MCF 10A (cell line): Measurements from ENCODE around the gene KCND2. TPM values are rescaled to one million over a fixed set of nuclear protein-coding genes. Genes with fewer than 3 reads are reported as not detected.
A peak's percentile ranks its signal among the peaks of the same experiment; 100 is the strongest.

Experiments used
- BruUV-seq: library from RNA; stranded (reverse); fragments of 400-500 nt; replicated peaks from 2 replicates; lab custom pipeline; 2021; lab: Mats Ljungman, UMichigan
- CTCF ChIA-PET: fragments of 300-600 bp; sonication (Branson Sonifier 250); formaldehyde crosslinking; extraction: SDS; loops from one replicate; lab custom pipeline; 2021; ENCODE audit warnings: antibody characterized with exemption, inconsistent platforms; lab: Yijun Ruan, JAX
- POLR2A ChIA-PET: fragments of 300-600, 350-650 bp; sonication (Branson Sonifier 250); formaldehyde crosslinking; extraction: SDS; loops from one replicate; lab custom pipeline; 2020; ENCODE audit warnings: antibody characterized with exemption, inconsistent platforms; lab: Yijun Ruan, JAX
- DNase-seq: peaks from one replicate; pipeline ENCODE4 v3.0.0-alpha.2; 2018; ENCODE audit not compliant: unreplicated experiment
- H3K27ac Mint-ChIP-seq: one replicate; pipeline ENCODE4 v1.8.0; 2022; ENCODE audit warnings: mild to moderate bottlenecking, low read depth, mixed read lengths; ENCODE audit not compliant: unreplicated experiment
- H3K27me3 Mint-ChIP-seq: one replicate; pipeline ENCODE4 v1.8.0; 2022; ENCODE audit warnings: mixed read lengths; ENCODE audit not compliant: insufficient read depth, unreplicated experiment
- H3K36me3 Mint-ChIP-seq: one replicate; pipeline ENCODE4 v1.8.0; 2022; ENCODE audit warnings: mild to moderate bottlenecking, moderate library complexity, mixed read lengths; ENCODE audit not compliant: insufficient read depth, unreplicated experiment
- H3K4me1 Mint-ChIP-seq: one replicate; pipeline ENCODE4 v1.8.0; 2022; ENCODE audit warnings: mixed read lengths; ENCODE audit not compliant: insufficient read depth, unreplicated experiment
- H3K4me3 Mint-ChIP-seq: one replicate; pipeline ENCODE4 v1.8.0; 2022; ENCODE audit warnings: mild to moderate bottlenecking, moderate library complexity, mixed read lengths; ENCODE audit not compliant: unreplicated experiment
- H3K9me3 Mint-ChIP-seq: one replicate; pipeline ENCODE4 v1.8.0; 2022; ENCODE audit warnings: mixed read lengths; ENCODE audit not compliant: unreplicated experiment
- CTCF ChIP-seq: fragments of 200-600 bp; IDR thresholded peaks from one replicate; pipeline ENCODE4 v1.8.0; 2022; ENCODE audit warnings: antibody characterized with exemption, mild to moderate bottlenecking; ENCODE audit not compliant: unreplicated experiment
- intact Hi-C: fragments of 100-400 bp; cut with micrococcal nuclease; formaldehyde crosslinking; loops from 2 replicates; pipeline ENCODE4 v1.14.1; 2022
- total RNA-seq: library from RNA; stranded (reverse); gene quantifications from 2 replicates; pipeline ENCODE4 v1.2.3, GENCODE V29; 2022

The KCND2 gene
- total RNA-seq, 1 experiment from 2014 or later, result not detected

GRCh38 chr7:120709252-120709971, 436.4 kb downstream of the KCND2 start:
- H3K27ac Mint-ChIP-seq, result no peak overlapping the region
- BruUV-seq, result no TSS peak
- peaks cover 72% of the 10 kb centered on the region for H3K27me3 Mint-ChIP-seq
- DNase-seq, result no peak
- TF ChIP-seq CTCF, result no peak
- POLR2A ChIA-PET, result no interaction called here
- no peaks in the 10 kb centered on the region for H3K9me3 Mint-ChIP-seq
- no peaks in the 10 kb centered on the region for H3K36me3 Mint-ChIP-seq
- H3K4me3 Mint-ChIP-seq, result no peak overlapping the region
- no peaks in the 10 kb centered on the region for H3K4me1 Mint-ChIP-seq
- intact Hi-C loops, result no loop called here
- CTCF ChIA-PET, result interaction anchor here (0.6 to 1.4 kb wide), 3 partner anchors 11 to 83 kb away, joined by 3 to 5 read pairs (median 4); no protein-coding TSS in a partner anchor

GRCh38 chr7:120709972-120710320, 437.0 kb downstream of the KCND2 start:
- H3K9me3 Mint-ChIP-seq, result no peaks in the 10 kb centered on the region
- BruUV-seq, result no TSS peak
- no peak for TF ChIP-seq CTCF
- no peak overlapping the region for H3K27ac Mint-ChIP-seq
- ChIA-PET POLR2A (no interaction called here), CTCF (interaction anchor here (0.6 to 1.4 kb wide), 2 partner anchors 12 to 82 kb away, joined by 3 to 4 read pairs; no protein-coding TSS in a partner anchor)
- no peaks in the 10 kb centered on the region for H3K4me1 Mint-ChIP-seq
- no peak overlapping the region for H3K4me3 Mint-ChIP-seq
- no peak for DNase-seq
- H3K27me3 Mint-ChIP-seq, result peaks cover 76% of the 10 kb centered on the region
- intact Hi-C loops, result no loop called here
- H3K36me3 Mint-ChIP-seq, result no peaks in the 10 kb centered on the region

GRCh38 chr7:120714945-120715344, 442.0 kb downstream of the KCND2 start:
- ChIA-PET POLR2A (no interaction called here), CTCF (no interaction called here)
- peaks cover 84% of the 10 kb centered on the region for H3K27me3 Mint-ChIP-seq
- intact Hi-C loops, result no loop called here
- no peaks in the 10 kb centered on the region for H3K9me3 Mint-ChIP-seq
- DNase-seq, result peak; percentile 27
- H3K4me1 Mint-ChIP-seq, result no peaks in the 10 kb centered on the region
- no TSS peak for BruUV-seq
- H3K27ac Mint-ChIP-seq, result no peak overlapping the region
- no peak overlapping the region for H3K4me3 Mint-ChIP-seq
- no peak for TF ChIP-seq CTCF
- no peaks in the 10 kb centered on the region for H3K36me3 Mint-ChIP-seq

- H3K9me3 Mint-ChIP-seq, result no peaks in the 10 kb centered on the region
- CTCF ChIA-PET, result no interaction called here
- H3K4me1 Mint-ChIP-seq, result no peaks in the 10 kb centered on the region
- DNase-seq, result no peak
- POLR2A ChIA-PET, result no interaction called here
- intact Hi-C loops, result no loop called here
- no peak overlapping the region for H3K27ac Mint-ChIP-seq
- peaks cover 92% of the 10 kb centered on the region for H3K27me3 Mint-ChIP-seq
- no peak overlapping the region for H3K4me3 Mint-ChIP-seq
- H3K36me3 Mint-ChIP-seq, result no peaks in the 10 kb centered on the region
- no TSS peak for BruUV-seq
- no peak for TF ChIP-seq CTCF
Measured at GRCh38 chr7:120716307-120716706, 443.3 kb downstream of the KCND2 start.
